HCT116 (cell line): Measurements from ENCODE around the gene GFOD1. TPM values are rescaled to one million over a fixed set of nuclear protein-coding genes. Genes with fewer than 3 reads are reported as not detected.

ENCODE experiments used
- ATAC-seq: fragments of 200-7000 bp; cut with Tn5 transposase; 2 replicates; pipeline ENCODE4 v1.9.1; 2020; ENCODE audit warnings: mild to moderate bottlenecking, moderate library complexity
- BruUV-seq: library from RNA; stranded (reverse); fragments of 400-500 nt; replicated peaks from 2 replicates; lab custom pipeline; 2021; lab: Mats Ljungman, UMichigan
- CTCF ChIA-PET: fragments of 300-600 bp; sonication (Branson Sonifier 250); formaldehyde crosslinking; loops from one replicate; lab custom pipeline; 2021; ENCODE audit warnings: antibody characterized with exemption; lab: Charles Lee
- POLR2A ChIA-PET: fragments of 300-600, 350-600 bp; sonication (Branson Sonifier 250); formaldehyde crosslinking; loops from one replicate; lab custom pipeline; 2021; ENCODE audit warnings: antibody characterized with exemption; lab: Charles Lee
- RAD21 ChIA-PET, 2 experiments: fragments of 300-600 bp; sonication (Branson Sonifier 250); formaldehyde crosslinking; loops; one replicate each; lab custom pipeline; 2023; ENCODE audit warnings: low total read pairs in 2 of 2; ENCODE audit not compliant: uncharacterized antibody in 2 of 2, unreplicated experiment in 2 of 2, low non-redundant PET in 1 of 2; lab: Charles Lee
- DNase-seq: peaks from one replicate; pipeline ENCODE4 v3.0.0-alpha.2; 2010; ENCODE audit warnings: low read depth, low spot score
- H2AFZ ChIP-seq: fragments of 200-600 bp; shearing (Covaris generic), sonication (generic); 2 replicates; pipeline ENCODE4 v1.6.1; 2017; ENCODE audit warnings: low read depth, mixed run types, mixed read lengths, antibody characterized with exemption, low read length; ENCODE audit not compliant: poor library complexity, severe bottlenecking
- H3K27ac ChIP-seq: 2 replicates; pipeline ENCODE4 v1.5.1; 2012; ENCODE audit warnings: low read depth, low read length
- H3K27me3 ChIP-seq: fragments of 200-600 bp; sonication (generic); 2 replicates; pipeline ENCODE4 v1.6.1; 2016; ENCODE audit warnings: mixed run types, low read length, mixed read lengths; ENCODE audit not compliant: insufficient read depth
- H3K36me3 ChIP-seq, 2 experiments: fragments of 200-500 bp in 1 of 2; fragments of 200-600 bp in 1 of 2; sonication (Bioruptor generic) in 1 of 2; sonication (generic) in 1 of 2; 2 replicates each; pipeline versions ENCODE4 v1.5.1 to v1.6.1; 2014 to 2016; ENCODE audit warnings: low read length in 2 of 2, inconsistent platforms in 1 of 2, mixed read lengths in 1 of 2, mixed run types in 1 of 2; ENCODE audit not compliant: insufficient read depth in 2 of 2, control insufficient read depth in 1 of 2
- H3K4me1 ChIP-seq, 2 experiments: fragments of 200-600 bp in 1 of 2; sonication (generic) in 1 of 2; 2 replicates each; pipeline versions ENCODE4 v1.5.1 to v1.6.1; 2012 to 2017; ENCODE audit warnings: low read length in 2 of 2, inconsistent platforms in 1 of 2, mild to moderate bottlenecking in 1 of 2, mixed read lengths in 1 of 2, mixed run types in 1 of 2, moderate library complexity in 1 of 2; ENCODE audit not compliant: insufficient read depth in 2 of 2, control insufficient read depth in 1 of 2
- H3K4me2 ChIP-seq: fragments of 200-600 bp; sonication (generic); 2 replicates; pipeline ENCODE4 v1.6.1; 2017; ENCODE audit warnings: mixed run types, low read length, mixed read lengths
- H3K4me3 ChIP-seq, 2 experiments: fragments of 200-600 bp in 1 of 2; sonication (generic) in 1 of 2; replicated peaks in 1 of 2; 2 replicates each; pipeline ENCODE4 v1.5.1; 2011 to 2016; ENCODE audit warnings: low read length in 2 of 2, control low read depth in 1 of 2, low read depth in 1 of 2, mild to moderate bottlenecking in 1 of 2, mixed read lengths in 1 of 2, mixed run types in 1 of 2
- H3K79me2 ChIP-seq: fragments of 200-600 bp; sonication (generic); 2 replicates; pipeline ENCODE4 v1.6.1; 2017; ENCODE audit warnings: mild to moderate bottlenecking, mixed run types, low read length, moderate library complexity, mixed read lengths; ENCODE audit not compliant: insufficient read depth
- H3K9ac ChIP-seq: fragments of 200-600 bp; sonication (generic); 2 replicates; pipeline ENCODE4 v1.6.1; 2016; ENCODE audit warnings: low read length, mixed read lengths
- H3K9me2 ChIP-seq: fragments of 200-600 bp; sonication (generic), shearing (Covaris generic); 2 replicates; pipeline ENCODE4 v1.6.1; 2017; ENCODE audit warnings: mixed run types, mild to moderate bottlenecking, moderate library complexity; ENCODE audit not compliant: insufficient read depth
- H3K9me3 ChIP-seq, 2 experiments: fragments of 200-500 bp in 1 of 2; fragments of 200-600 bp in 1 of 2; sonication (Bioruptor generic) in 1 of 2; sonication (generic) in 1 of 2; 2 replicates each; pipeline ENCODE4 v1.6.1; 2014 to 2017; ENCODE audit warnings: low read length in 2 of 2, mixed read lengths in 2 of 2, inconsistent platforms in 1 of 2, low read depth in 1 of 2, mild to moderate bottlenecking in 1 of 2, mixed run types in 1 of 2, moderate library complexity in 1 of 2; ENCODE audit not compliant: control insufficient read depth in 1 of 2, insufficient read depth in 1 of 2
- H4K20me1 ChIP-seq: fragments of 200-600 bp; sonication (generic), shearing (Covaris generic); 2 replicates; pipeline ENCODE4 v1.6.1; 2017; ENCODE audit warnings: mixed run types, mild to moderate bottlenecking, moderate library complexity; ENCODE audit not compliant: insufficient read depth
- CEBPB ChIP-seq: IDR thresholded peaks from 2 replicates; pipeline ENCODE4 v1.6.1; 2012; ENCODE audit warnings: low read depth
- ELF1 ChIP-seq: IDR thresholded peaks from 2 replicates; pipeline ENCODE4 v1.6.1; 2012; ENCODE audit warnings: low read depth, borderline replicate concordance
- EZH2 ChIP-seq: fragments of 200-600 bp; sonication (generic); IDR thresholded peaks from 2 replicates; pipeline ENCODE4 v1.6.1; 2017; ENCODE audit warnings: antibody characterized with exemption, mixed run types
- EZH2phosphoT487 ChIP-seq: fragments of 200-600 bp; IDR thresholded peaks from 2 replicates; pipeline ENCODE4 v1.6.1; 2018; ENCODE audit warnings: antibody characterized with exemption, borderline replicate concordance
- JUND ChIP-seq: IDR thresholded peaks from 2 replicates; pipeline ENCODE4 v1.6.1; 2012
- MAX ChIP-seq: IDR thresholded peaks from 2 replicates; pipeline ENCODE4 v1.6.1; 2012
- POLR2AphosphoS5 ChIP-seq: IDR thresholded peaks from 2 replicates; pipeline ENCODE4 v1.6.1; 2011; ENCODE audit warnings: mild to moderate bottlenecking, low read depth, low read length, moderate library complexity
- REST ChIP-seq: IDR thresholded peaks from 2 replicates; pipeline ENCODE4 v1.6.1; 2012; ENCODE audit warnings: low read depth
- SIN3A ChIP-seq: IDR thresholded peaks from 2 replicates; pipeline ENCODE4 v1.6.1; 2012; ENCODE audit warnings: low read depth
- SP1 ChIP-seq: IDR thresholded peaks from 2 replicates; pipeline ENCODE4 v1.6.1; 2012; ENCODE audit warnings: low read depth
- TCF7L2 ChIP-seq: IDR thresholded peaks from 2 replicates; pipeline ENCODE4 v1.7.0; 2011; ENCODE audit warnings: borderline replicate concordance, inconsistent platforms; ENCODE audit not compliant: insufficient read depth, insufficient read length; ENCODE audit errors: extremely low read depth
- ZFX ChIP-seq: fragments of 450-650 bp; IDR thresholded peaks from 2 replicates; pipeline ENCODE4 v1.6.1; 2017
- intact Hi-C: fragments of 100-400 bp; cut with micrococcal nuclease; formaldehyde crosslinking; loops from 2 replicates; pipeline ENCODE4 v1.10.0; 2022
- total RNA-seq: library from RNA; stranded (reverse); gene quantifications from one replicate; pipeline ENCODE4 v1.2.1, GENCODE V29; 2021; ENCODE audit not compliant: unreplicated experiment
- TF ChIP-seq, protein P1 (sequence below): IDR thresholded peaks from 2 replicates; pipeline ENCODE4 v1.6.1; 2012
- TF ChIP-seq, protein P2 (sequence below): IDR thresholded peaks from 2 replicates; pipeline ENCODE4 v1.6.1; 2011; ENCODE audit warnings: mild to moderate bottlenecking, low read length, moderate library complexity; ENCODE audit not compliant: insufficient replicate concordance; ENCODE audit errors: extremely low read depth

GFOD1 gene
- total RNA-seq, 1 experiment from 2014 or later = 3.8 TPM

- TF ChIP-seq ZFX = no peak
Observed at GRCh38 chr6:13354331-13355042, 132.9 kb downstream of the GFOD1 start (continued).

DNA sequence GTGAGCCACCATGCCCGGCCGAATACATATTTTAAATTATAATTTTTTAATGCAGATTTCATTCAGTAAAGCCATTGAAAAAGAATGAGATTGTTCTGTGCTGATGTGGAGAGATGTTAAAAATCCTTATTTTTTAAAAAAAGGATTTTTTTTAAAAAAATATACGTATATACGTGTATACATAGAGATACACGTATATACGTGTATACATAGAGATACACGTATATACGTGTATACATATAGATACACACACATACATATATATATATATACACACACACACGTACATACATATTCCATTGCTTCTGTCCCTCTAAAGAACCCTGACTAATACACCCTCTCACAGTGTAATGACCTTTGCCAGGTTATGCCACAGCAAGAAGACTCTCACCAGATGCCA, 135.2 kb downstream of the GFOD1 start:
- TF ChIP-seq EZH2phosphoT487 = no peak
- no peak for TF ChIP-seq CEBPB
- no peak for TF ChIP-seq JUND
- no peak for TF ChIP-seq SP1
- no peak for TF ChIP-seq REST
- TF ChIP-seq POLR2AphosphoS5 = no peak
- TF ChIP-seq, protein P1, sequence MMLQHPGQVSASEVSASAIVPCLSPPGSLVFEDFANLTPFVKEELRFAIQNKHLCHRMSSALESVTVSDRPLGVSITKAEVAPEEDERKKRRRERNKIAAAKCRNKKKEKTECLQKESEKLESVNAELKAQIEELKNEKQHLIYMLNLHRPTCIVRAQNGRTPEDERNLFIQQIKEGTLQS = no peak
- no peak for TF ChIP-seq EZH2
- TF ChIP-seq ELF1 = no peak
- TF ChIP-seq, protein P2, sequence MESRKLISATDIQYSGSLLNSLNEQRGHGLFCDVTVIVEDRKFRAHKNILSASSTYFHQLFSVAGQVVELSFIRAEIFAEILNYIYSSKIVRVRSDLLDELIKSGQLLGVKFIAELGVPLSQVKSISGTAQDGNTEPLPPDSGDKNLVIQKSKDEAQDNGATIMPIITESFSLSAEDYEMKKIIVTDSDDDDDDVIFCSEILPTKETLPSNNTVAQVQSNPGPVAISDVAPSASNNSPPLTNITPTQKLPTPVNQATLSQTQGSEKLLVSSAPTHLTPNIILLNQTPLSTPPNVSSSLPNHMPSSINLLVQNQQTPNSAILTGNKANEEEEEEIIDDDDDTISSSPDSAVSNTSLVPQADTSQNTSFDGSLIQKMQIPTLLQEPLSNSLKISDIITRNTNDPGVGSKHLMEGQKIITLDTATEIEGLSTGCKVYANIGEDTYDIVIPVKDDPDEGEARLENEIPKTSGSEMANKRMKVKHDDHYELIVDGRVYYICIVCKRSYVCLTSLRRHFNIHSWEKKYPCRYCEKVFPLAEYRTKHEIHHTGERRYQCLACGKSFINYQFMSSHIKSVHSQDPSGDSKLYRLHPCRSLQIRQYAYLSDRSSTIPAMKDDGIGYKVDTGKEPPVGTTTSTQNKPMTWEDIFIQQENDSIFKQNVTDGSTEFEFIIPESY = no peak
- no peak for TF ChIP-seq TCF7L2
- no peak for TF ChIP-seq SIN3A
- TF ChIP-seq MAX = no peak
- Histone ChIP-seq H3K36me3 (no peaks in the 10 kb centered on the region), H3K27me3 (no peaks in the 10 kb centered on the region), H3K9me2 (no peaks in the 10 kb centered on the region), H3K4me3 (no peak overlapping the region), H3K4me1 (peaks cover 21 to 31% of the 10 kb centered on the region in 2 experiments), H3K27ac (no peak overlapping the region), H4K20me1 (no peaks in the 10 kb centered on the region), H3K4me2 (no peak overlapping the region), H3K79me2 (no peaks in the 10 kb centered on the region), H3K9ac (no peak overlapping the region), H3K9me3 (no peaks in the 10 kb centered on the region), H2AFZ (no peak overlapping the region)
- ChIA-PET RAD21 (no interaction called here), POLR2A (no interaction called here), CTCF (no interaction called here)
- no TSS peak for BruUV-seq
- intact Hi-C loops = no loop called here
- DNase-seq (no peak), ATAC-seq (no peak)
